HCT116 (cell line): ENCODE results near the gene UGDH. TPM values are rescaled to one million over a fixed set of nuclear protein-coding genes. Genes with fewer than 3 reads are reported as not detected.

Source experiments
- ATAC-seq: fragments of 200-7000 bp; cut with Tn5 transposase; 2 replicates; pipeline ENCODE4 v1.9.1; 2020; ENCODE audit warnings: mild to moderate bottlenecking, moderate library complexity
- BruUV-seq: library from RNA; stranded (reverse); fragments of 400-500 nt; replicated peaks from 2 replicates; lab custom pipeline; 2021; lab: Mats Ljungman, UMichigan
- CTCF ChIA-PET: fragments of 300-600 bp; sonication (Branson Sonifier 250); formaldehyde crosslinking; loops from one replicate; lab custom pipeline; 2021; ENCODE audit warnings: antibody characterized with exemption; lab: Charles Lee
- POLR2A ChIA-PET: fragments of 300-600, 350-600 bp; sonication (Branson Sonifier 250); formaldehyde crosslinking; loops from one replicate; lab custom pipeline; 2021; ENCODE audit warnings: antibody characterized with exemption; lab: Charles Lee
- RAD21 ChIA-PET, 2 experiments: fragments of 300-600 bp; sonication (Branson Sonifier 250); formaldehyde crosslinking; loops; one replicate each; lab custom pipeline; 2023; ENCODE audit warnings: low total read pairs in 2 of 2; ENCODE audit not compliant: uncharacterized antibody in 2 of 2, unreplicated experiment in 2 of 2, low non-redundant PET in 1 of 2; lab: Charles Lee
- DNase-seq: peaks from one replicate; pipeline ENCODE4 v3.0.0-alpha.2; 2010; ENCODE audit warnings: low read depth, low spot score
- H2AFZ ChIP-seq: fragments of 200-600 bp; shearing (Covaris generic), sonication (generic); 2 replicates; pipeline ENCODE4 v1.6.1; 2017; ENCODE audit warnings: low read depth, mixed run types, mixed read lengths, antibody characterized with exemption, low read length; ENCODE audit not compliant: poor library complexity, severe bottlenecking
- H3K27ac ChIP-seq: 2 replicates; pipeline ENCODE4 v1.5.1; 2012; ENCODE audit warnings: low read depth, low read length
- H3K27me3 ChIP-seq: fragments of 200-600 bp; sonication (generic); 2 replicates; pipeline ENCODE4 v1.6.1; 2016; ENCODE audit warnings: mixed run types, low read length, mixed read lengths; ENCODE audit not compliant: insufficient read depth
- H3K36me3 ChIP-seq, 2 experiments: fragments of 200-500 bp in 1 of 2; fragments of 200-600 bp in 1 of 2; sonication (Bioruptor generic) in 1 of 2; sonication (generic) in 1 of 2; 2 replicates each; pipeline versions ENCODE4 v1.5.1 to v1.6.1; 2014 to 2016; ENCODE audit warnings: low read length in 2 of 2, inconsistent platforms in 1 of 2, mixed read lengths in 1 of 2, mixed run types in 1 of 2; ENCODE audit not compliant: insufficient read depth in 2 of 2, control insufficient read depth in 1 of 2
- H3K4me1 ChIP-seq, 2 experiments: fragments of 200-600 bp in 1 of 2; sonication (generic) in 1 of 2; 2 replicates each; pipeline versions ENCODE4 v1.5.1 to v1.6.1; 2012 to 2017; ENCODE audit warnings: low read length in 2 of 2, inconsistent platforms in 1 of 2, mild to moderate bottlenecking in 1 of 2, mixed read lengths in 1 of 2, mixed run types in 1 of 2, moderate library complexity in 1 of 2; ENCODE audit not compliant: insufficient read depth in 2 of 2, control insufficient read depth in 1 of 2
- H3K4me2 ChIP-seq: fragments of 200-600 bp; sonication (generic); 2 replicates; pipeline ENCODE4 v1.6.1; 2017; ENCODE audit warnings: mixed run types, low read length, mixed read lengths
- H3K4me3 ChIP-seq, 2 experiments: fragments of 200-600 bp in 1 of 2; sonication (generic) in 1 of 2; replicated peaks in 1 of 2; 2 replicates each; pipeline ENCODE4 v1.5.1; 2011 to 2016; ENCODE audit warnings: low read length in 2 of 2, control low read depth in 1 of 2, low read depth in 1 of 2, mild to moderate bottlenecking in 1 of 2, mixed read lengths in 1 of 2, mixed run types in 1 of 2
- H3K79me2 ChIP-seq: fragments of 200-600 bp; sonication (generic); 2 replicates; pipeline ENCODE4 v1.6.1; 2017; ENCODE audit warnings: mild to moderate bottlenecking, mixed run types, low read length, moderate library complexity, mixed read lengths; ENCODE audit not compliant: insufficient read depth
- H3K9ac ChIP-seq: fragments of 200-600 bp; sonication (generic); 2 replicates; pipeline ENCODE4 v1.6.1; 2016; ENCODE audit warnings: low read length, mixed read lengths
- H3K9me2 ChIP-seq: fragments of 200-600 bp; sonication (generic), shearing (Covaris generic); 2 replicates; pipeline ENCODE4 v1.6.1; 2017; ENCODE audit warnings: mixed run types, mild to moderate bottlenecking, moderate library complexity; ENCODE audit not compliant: insufficient read depth
- H3K9me3 ChIP-seq, 2 experiments: fragments of 200-500 bp in 1 of 2; fragments of 200-600 bp in 1 of 2; sonication (Bioruptor generic) in 1 of 2; sonication (generic) in 1 of 2; 2 replicates each; pipeline ENCODE4 v1.6.1; 2014 to 2017; ENCODE audit warnings: low read length in 2 of 2, mixed read lengths in 2 of 2, inconsistent platforms in 1 of 2, low read depth in 1 of 2, mild to moderate bottlenecking in 1 of 2, mixed run types in 1 of 2, moderate library complexity in 1 of 2; ENCODE audit not compliant: control insufficient read depth in 1 of 2, insufficient read depth in 1 of 2
- H4K20me1 ChIP-seq: fragments of 200-600 bp; sonication (generic), shearing (Covaris generic); 2 replicates; pipeline ENCODE4 v1.6.1; 2017; ENCODE audit warnings: mixed run types, mild to moderate bottlenecking, moderate library complexity; ENCODE audit not compliant: insufficient read depth
- CBX3 ChIP-seq: IDR thresholded peaks from 2 replicates; pipeline ENCODE4 v1.6.1; 2012; ENCODE audit warnings: low read depth
- CEBPB ChIP-seq: IDR thresholded peaks from 2 replicates; pipeline ENCODE4 v1.6.1; 2012; ENCODE audit warnings: low read depth
- EGR1 ChIP-seq: IDR thresholded peaks from 2 replicates; pipeline ENCODE4 v1.6.1; 2012; ENCODE audit warnings: low read depth
- ELF1 ChIP-seq: IDR thresholded peaks from 2 replicates; pipeline ENCODE4 v1.6.1; 2012; ENCODE audit warnings: low read depth, borderline replicate concordance
- POLR2AphosphoS5 ChIP-seq: IDR thresholded peaks from 2 replicates; pipeline ENCODE4 v1.6.1; 2011; ENCODE audit warnings: mild to moderate bottlenecking, low read depth, low read length, moderate library complexity
- RAD21 ChIP-seq: IDR thresholded peaks from 2 replicates; pipeline ENCODE4 v1.6.1; 2012; ENCODE audit warnings: low read depth, mild to moderate bottlenecking
- SIN3A ChIP-seq: IDR thresholded peaks from 2 replicates; pipeline ENCODE4 v1.6.1; 2012; ENCODE audit warnings: low read depth
- SP1 ChIP-seq: IDR thresholded peaks from 2 replicates; pipeline ENCODE4 v1.6.1; 2012; ENCODE audit warnings: low read depth
- TCF7L2 ChIP-seq: IDR thresholded peaks from 2 replicates; pipeline ENCODE4 v1.7.0; 2011; ENCODE audit warnings: borderline replicate concordance, inconsistent platforms; ENCODE audit not compliant: insufficient read depth, insufficient read length; ENCODE audit errors: extremely low read depth
- YY1 ChIP-seq: IDR thresholded peaks from 2 replicates; pipeline ENCODE4 v1.6.1; 2011; ENCODE audit warnings: low read length, low read depth, moderate library complexity, mild to moderate bottlenecking; ENCODE audit not compliant: insufficient replicate concordance; ENCODE audit errors: extremely low read depth
- ZFX ChIP-seq: fragments of 450-650 bp; IDR thresholded peaks from 2 replicates; pipeline ENCODE4 v1.6.1; 2017
- ZNF274 ChIP-seq: fragments of 200-500 bp; sonication (Bioruptor generic); IDR thresholded peaks from 2 replicates; pipeline ENCODE4 v1.6.1; 2014; ENCODE audit warnings: mild to moderate bottlenecking, low read depth, low read length, inconsistent platforms
- intact Hi-C: fragments of 100-400 bp; cut with micrococcal nuclease; formaldehyde crosslinking; loops from 2 replicates; pipeline ENCODE4 v1.10.0; 2022
- total RNA-seq: library from RNA; stranded (reverse); gene quantifications from one replicate; pipeline ENCODE4 v1.2.1, GENCODE V29; 2021; ENCODE audit not compliant: unreplicated experiment
- TF ChIP-seq, protein P1 (sequence below), 3 experiments: fragments of 200-600 bp in 1 of 3; sonication (generic) in 1 of 3; IDR thresholded peaks in 2 of 3; conservative IDR thresholded peaks in 1 of 3; 2 replicates each; pipeline ENCODE4 v1.5.1; 2012 to 2017; ENCODE audit warnings: low read depth in 2 of 3, low read length in 2 of 3, antibody characterized with exemption in 1 of 3, borderline replicate concordance in 1 of 3, control low read depth in 1 of 3, mild to moderate bottlenecking in 1 of 3, mixed read lengths in 1 of 3, mixed run types in 1 of 3, moderate library complexity in 1 of 3; ENCODE audit not compliant: insufficient read depth in 1 of 3
- TF ChIP-seq, protein P2 (sequence below): IDR thresholded peaks from 2 replicates; pipeline ENCODE4 v1.6.1; 2012; ENCODE audit warnings: low read depth

The UGDH gene
- total RNA-seq, 1 experiment from 2014 or later: 67.9 TPM

GRCh38 chr4:39571054-39571453 is 43.8 kb upstream of the UGDH start:
- Histone ChIP-seq H3K4me2 (no peak overlapping the region), H3K36me3 (no peaks in the 10 kb centered on the region), H3K27me3 (no peaks in the 10 kb centered on the region), H3K4me3 (no peak overlapping the region), H3K4me1 (peaks cover 3 to 7% of the 10 kb centered on the region in 2 experiments; a peak in 1 of 4 replicates), H3K9ac (no peak overlapping the region), H3K79me2 (no peaks in the 10 kb centered on the region)
- DNase-seq: no peak
- no TSS peak for BruUV-seq
- POLR2A ChIA-PET: no interaction called here
- TF ChIP-seq RAD21 (no peak), SP1 (no peak), ZFX (no peak), ZNF274 (no peak), POLR2AphosphoS5 (no peak), ELF1 (no peak), CBX3 (no peak), SIN3A (no peak), EGR1 (no peak), TCF7L2 (no peak), CEBPB (no peak), YY1 (no peak)
- TF ChIP-seq, protein P1, sequence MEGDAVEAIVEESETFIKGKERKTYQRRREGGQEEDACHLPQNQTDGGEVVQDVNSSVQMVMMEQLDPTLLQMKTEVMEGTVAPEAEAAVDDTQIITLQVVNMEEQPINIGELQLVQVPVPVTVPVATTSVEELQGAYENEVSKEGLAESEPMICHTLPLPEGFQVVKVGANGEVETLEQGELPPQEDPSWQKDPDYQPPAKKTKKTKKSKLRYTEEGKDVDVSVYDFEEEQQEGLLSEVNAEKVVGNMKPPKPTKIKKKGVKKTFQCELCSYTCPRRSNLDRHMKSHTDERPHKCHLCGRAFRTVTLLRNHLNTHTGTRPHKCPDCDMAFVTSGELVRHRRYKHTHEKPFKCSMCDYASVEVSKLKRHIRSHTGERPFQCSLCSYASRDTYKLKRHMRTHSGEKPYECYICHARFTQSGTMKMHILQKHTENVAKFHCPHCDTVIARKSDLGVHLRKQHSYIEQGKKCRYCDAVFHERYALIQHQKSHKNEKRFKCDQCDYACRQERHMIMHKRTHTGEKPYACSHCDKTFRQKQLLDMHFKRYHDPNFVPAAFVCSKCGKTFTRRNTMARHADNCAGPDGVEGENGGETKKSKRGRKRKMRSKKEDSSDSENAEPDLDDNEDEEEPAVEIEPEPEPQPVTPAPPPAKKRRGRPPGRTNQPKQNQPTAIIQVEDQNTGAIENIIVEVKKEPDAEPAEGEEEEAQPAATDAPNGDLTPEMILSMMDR (IDR thresholded peaks at IDR 0.05 in 2 of 3, conservative IDR thresholded peaks at IDR 0.05 in 1 of 3; ENCODE audit: borderline replicate concordance in 1 of 3, insufficient read depth in 1 of 3, low read depth in 2 of 3, low read length in 2 of 3): no peak
- TF ChIP-seq, protein P2, sequence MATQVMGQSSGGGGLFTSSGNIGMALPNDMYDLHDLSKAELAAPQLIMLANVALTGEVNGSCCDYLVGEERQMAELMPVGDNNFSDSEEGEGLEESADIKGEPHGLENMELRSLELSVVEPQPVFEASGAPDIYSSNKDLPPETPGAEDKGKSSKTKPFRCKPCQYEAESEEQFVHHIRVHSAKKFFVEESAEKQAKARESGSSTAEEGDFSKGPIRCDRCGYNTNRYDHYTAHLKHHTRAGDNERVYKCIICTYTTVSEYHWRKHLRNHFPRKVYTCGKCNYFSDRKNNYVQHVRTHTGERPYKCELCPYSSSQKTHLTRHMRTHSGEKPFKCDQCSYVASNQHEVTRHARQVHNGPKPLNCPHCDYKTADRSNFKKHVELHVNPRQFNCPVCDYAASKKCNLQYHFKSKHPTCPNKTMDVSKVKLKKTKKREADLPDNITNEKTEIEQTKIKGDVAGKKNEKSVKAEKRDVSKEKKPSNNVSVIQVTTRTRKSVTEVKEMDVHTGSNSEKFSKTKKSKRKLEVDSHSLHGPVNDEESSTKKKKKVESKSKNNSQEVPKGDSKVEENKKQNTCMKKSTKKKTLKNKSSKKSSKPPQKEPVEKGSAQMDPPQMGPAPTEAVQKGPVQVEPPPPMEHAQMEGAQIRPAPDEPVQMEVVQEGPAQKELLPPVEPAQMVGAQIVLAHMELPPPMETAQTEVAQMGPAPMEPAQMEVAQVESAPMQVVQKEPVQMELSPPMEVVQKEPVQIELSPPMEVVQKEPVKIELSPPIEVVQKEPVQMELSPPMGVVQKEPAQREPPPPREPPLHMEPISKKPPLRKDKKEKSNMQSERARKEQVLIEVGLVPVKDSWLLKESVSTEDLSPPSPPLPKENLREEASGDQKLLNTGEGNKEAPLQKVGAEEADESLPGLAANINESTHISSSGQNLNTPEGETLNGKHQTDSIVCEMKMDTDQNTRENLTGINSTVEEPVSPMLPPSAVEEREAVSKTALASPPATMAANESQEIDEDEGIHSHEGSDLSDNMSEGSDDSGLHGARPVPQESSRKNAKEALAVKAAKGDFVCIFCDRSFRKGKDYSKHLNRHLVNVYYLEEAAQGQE: no peak
- TF ChIP-seq, all 23 proteins: peak for 0
- no peaks in the 10 kb centered on the region; a peak in 1 of 4 replicates for H3K9me3 ChIP-seq
- intact Hi-C loops: no loop called here
- no peak overlapping the region for H3K27ac ChIP-seq
- no peak overlapping the region for H2AFZ ChIP-seq
- H3K9me2 ChIP-seq: no peaks in the 10 kb centered on the region
- ATAC-seq: no peak
- RAD21 ChIA-PET: no interaction called here
- CTCF ChIA-PET: no interaction called here
- no peaks in the 10 kb centered on the region for H4K20me1 ChIP-seq
